Caco-2 (cell line): ENCODE data around the gene CPEB2. TPM values are rescaled to one million over a fixed set of nuclear protein-coding genes. Genes with fewer than 3 reads are reported as not detected.

Experiments used
- BruUV-seq: library from RNA; stranded (reverse); fragments of 400-500 nt; replicated peaks from 2 replicates; lab custom pipeline; 2021; lab: Mats Ljungman, UMichigan
- CTCF ChIA-PET: fragments of 300-600 bp; sonication (Branson Sonifier 250); formaldehyde crosslinking; loops from one replicate; lab custom pipeline; 2022; ENCODE audit warnings: antibody characterized with exemption; lab: Charles Lee
- POLR2A ChIA-PET: fragments of 300-600 bp; sonication (Branson Sonifier 250); formaldehyde crosslinking; loops from one replicate; lab custom pipeline; 2022; ENCODE audit warnings: antibody characterized with exemption; lab: Charles Lee
- DNase-seq, 2 experiments: peaks; one replicate each; pipeline versions ENCODE4 v3.0.0 to v3.0.0-alpha.2; 2020 to 2022
- H3K27me3 ChIP-seq: replicated peaks from 2 replicates; pipeline ENCODE4 v1.6.0; 2011; ENCODE audit warnings: low read length; ENCODE audit not compliant: control insufficient read depth, insufficient read depth
- H3K36me3 ChIP-seq: 2 replicates; pipeline ENCODE4 v1.5.1; 2011; ENCODE audit warnings: low read length; ENCODE audit not compliant: control insufficient read depth, insufficient read depth
- H3K4me1 ChIP-seq: fragments of 250-450 bp; sonication (Bioruptor Pico); 2 replicates; pipeline ENCODE4 v1.5.1; 2020; ENCODE audit warnings: mild to moderate bottlenecking
- H3K4me3 ChIP-seq: 2 replicates; pipeline ENCODE4 v1.5.1; 2011; ENCODE audit warnings: low read depth, mild to moderate bottlenecking, control low read depth, low read length
- H3K9me3 ChIP-seq: fragments of 250-450 bp; sonication (Bioruptor Pico); 2 replicates; pipeline ENCODE4 v1.5.1; 2020; ENCODE audit warnings: mild to moderate bottlenecking, moderate library complexity
- H3K27ac Mint-ChIP-seq: one replicate; pipeline ENCODE4 v1.8.0; 2022; ENCODE audit warnings: mixed read lengths; ENCODE audit not compliant: unreplicated experiment
- H3K27me3 Mint-ChIP-seq: one replicate; pipeline ENCODE4 v1.8.0; 2022; ENCODE audit warnings: mixed read lengths; ENCODE audit not compliant: insufficient read depth, unreplicated experiment
- H3K36me3 Mint-ChIP-seq: one replicate; pipeline ENCODE4 v1.8.0; 2022; ENCODE audit warnings: mild to moderate bottlenecking, mixed read lengths; ENCODE audit not compliant: insufficient read depth, unreplicated experiment
- H3K4me1 Mint-ChIP-seq: one replicate; pipeline ENCODE4 v1.8.0; 2022; ENCODE audit warnings: low read depth, mixed read lengths; ENCODE audit not compliant: unreplicated experiment
- H3K4me3 Mint-ChIP-seq: one replicate; pipeline ENCODE4 v1.8.0; 2022; ENCODE audit warnings: mild to moderate bottlenecking, moderate library complexity, mixed read lengths; ENCODE audit not compliant: unreplicated experiment
- H3K9me3 Mint-ChIP-seq: one replicate; pipeline ENCODE4 v1.8.0; 2022; ENCODE audit warnings: mixed read lengths; ENCODE audit not compliant: unreplicated experiment
- CTCF ChIP-seq, 2 experiments: fragments of 200-600 bp in 1 of 2; IDR thresholded peaks; 1 replicate in 1 of 2; 2 replicates in 1 of 2; pipeline versions ENCODE4 v1.5.1 to v1.8.0; 2011 to 2022; ENCODE audit warnings: antibody characterized with exemption in 1 of 2, control low read depth in 1 of 2, inconsistent platforms in 1 of 2, low read depth in 1 of 2, low read length in 1 of 2, mild to moderate bottlenecking in 1 of 2, moderate library complexity in 1 of 2; ENCODE audit not compliant: insufficient read depth in 1 of 2, severe bottlenecking in 1 of 2, unreplicated experiment in 1 of 2
- intact Hi-C: fragments of 100-400 bp; cut with micrococcal nuclease; formaldehyde crosslinking; loops from one replicate; pipeline ENCODE4 v1.10.0; 2022; ENCODE audit not compliant: unreplicated experiment
- total RNA-seq: library from RNA; stranded (reverse); gene quantifications from 2 replicates; pipeline ENCODE4 v1.2.3, GENCODE V29; 2022

CPEB2 gene
- total RNA-seq, 1 experiment from 2014 or later, result 0.18 TPM

- no peak for DNase-seq
- H3K4me3 ChIP-seq, result no peak overlapping the region
- Mint-ChIP-seq H3K9me3 (no peaks in the 10 kb centered on the region), H3K27me3 (peaks cover 2% of the 10 kb centered on the region), H3K4me1 (no peaks in the 10 kb centered on the region), H3K27ac (no peak overlapping the region), H3K4me3 (no peak overlapping the region), H3K36me3 (no peaks in the 10 kb centered on the region)
- no peak for TF ChIP-seq CTCF (IDR thresholded peaks at IDR 0.05; ENCODE audit: insufficient read depth in 1 of 2, low read depth in 1 of 2, low read length in 1 of 2, severe bottlenecking in 1 of 2, unreplicated experiment in 1 of 2)
- no peaks in the 10 kb centered on the region for H3K27me3 ChIP-seq
- BruUV-seq, result no TSS peak
- intact Hi-C loops, result no loop called here
- ChIA-PET CTCF (no interaction called here), POLR2A (no interaction called here)
- H3K9me3 ChIP-seq, result no peaks in the 10 kb centered on the region
- no peaks in the 10 kb centered on the region for H3K4me1 ChIP-seq
- H3K36me3 ChIP-seq, result no peaks in the 10 kb centered on the region
Observed at GRCh38 chr4:15100994-15101695, 98.9 kb downstream of the CPEB2 start.

GRCh38 chr4:15104825-15105224 is 102.5 kb downstream of the CPEB2 start:
- CTCF ChIA-PET, result no interaction called here
- Mint-ChIP-seq H3K4me3 (no peak overlapping the region), H3K27ac (no peak overlapping the region), H3K9me3 (no peaks in the 10 kb centered on the region), H3K27me3 (peaks cover 2% of the 10 kb centered on the region), H3K36me3 (no peaks in the 10 kb centered on the region), H3K4me1 (peaks cover 6% of the 10 kb centered on the region)
- intact Hi-C loops, result no loop called here
- POLR2A ChIA-PET, result no interaction called here
- Histone ChIP-seq H3K27me3 (no peaks in the 10 kb centered on the region), H3K36me3 (no peaks in the 10 kb centered on the region), H3K9me3 (no peaks in the 10 kb centered on the region), H3K4me3 (no peak overlapping the region), H3K4me1 (peaks cover 6% of the 10 kb centered on the region; the same call in 1 of the 2 replicates)
- no TSS peak for BruUV-seq
- no peak for TF ChIP-seq CTCF (IDR thresholded peaks at IDR 0.05; ENCODE audit: insufficient read depth in 1 of 2, low read depth in 1 of 2, low read length in 1 of 2, severe bottlenecking in 1 of 2, unreplicated experiment in 1 of 2)
- DNase-seq, result no peak

- H3K27ac Mint-ChIP-seq, result no peak overlapping the region
- H3K36me3 Mint-ChIP-seq, result no peaks in the 10 kb centered on the region
- peaks cover 19% of the 10 kb centered on the region for H3K4me1 ChIP-seq
- intact Hi-C loops, result no loop called here
- ChIA-PET CTCF (no interaction called here), POLR2A (no interaction called here)
- no peaks in the 10 kb centered on the region for H3K9me3 Mint-ChIP-seq
- peak; percentile 6 to 41 for DNase-seq
- no peak overlapping the region for H3K4me3 Mint-ChIP-seq
- no peak overlapping the region for H3K4me3 ChIP-seq
- no peaks in the 10 kb centered on the region for H3K27me3 Mint-ChIP-seq
- H3K36me3 ChIP-seq, result no peaks in the 10 kb centered on the region
- no peaks in the 10 kb centered on the region for H3K27me3 ChIP-seq
- no TSS peak for BruUV-seq
- no peak for TF ChIP-seq CTCF (IDR thresholded peaks at IDR 0.05; ENCODE audit: insufficient read depth in 1 of 2, low read depth in 1 of 2, low read length in 1 of 2, severe bottlenecking in 1 of 2, unreplicated experiment in 1 of 2)
- peaks cover 11% of the 10 kb centered on the region for H3K4me1 Mint-ChIP-seq
- H3K9me3 ChIP-seq, result no peaks in the 10 kb centered on the region
Observed at GRCh38 chr4:15106399-15106798, 104.1 kb downstream of the CPEB2 start.
